ENCODE measurements around the gene HAT1. TPM values are rescaled to one million over a fixed set of nuclear protein-coding genes. Genes with fewer than 3 reads are reported as not detected.

Gene HAT1
- total and polyA plus RNA-seq, 8 donors: 7.8 to 20.1 (median 16.2) TPM

DNA sequence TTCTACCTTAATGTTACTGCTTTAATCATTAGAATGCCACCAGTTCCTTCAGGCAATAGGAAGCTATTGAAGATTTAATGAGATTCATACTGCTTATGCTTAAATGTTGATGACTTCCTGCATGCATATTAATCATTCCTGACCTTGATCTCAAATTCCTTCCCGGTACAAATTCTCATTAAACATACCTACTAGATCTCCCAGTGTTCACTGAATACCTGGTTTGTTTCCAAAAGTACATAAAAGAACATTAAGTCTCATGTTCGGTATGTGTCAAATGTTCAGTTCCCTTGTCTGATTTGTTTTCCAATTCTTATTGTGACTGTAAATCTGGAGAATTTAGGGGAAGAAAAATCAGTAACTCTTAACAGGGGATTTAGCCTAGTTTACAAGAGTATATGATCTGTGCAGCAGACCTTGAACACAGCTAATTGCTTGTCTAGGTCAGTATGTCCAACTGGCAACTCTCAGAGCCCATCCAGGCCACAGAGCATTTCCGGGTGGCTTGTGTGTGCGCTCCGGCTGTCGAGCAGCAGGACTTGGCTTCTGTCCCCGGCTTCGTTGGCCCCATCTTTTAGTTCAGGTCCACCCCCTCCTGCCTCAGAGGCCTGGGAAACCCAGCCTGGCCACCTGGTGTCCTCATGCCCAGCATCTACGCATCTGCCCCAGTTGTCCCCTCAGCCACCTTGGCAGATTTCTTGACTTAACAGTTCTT is 90.6 kb downstream of the HAT1 start:
- TF ChIP-seq, protein P1, sequence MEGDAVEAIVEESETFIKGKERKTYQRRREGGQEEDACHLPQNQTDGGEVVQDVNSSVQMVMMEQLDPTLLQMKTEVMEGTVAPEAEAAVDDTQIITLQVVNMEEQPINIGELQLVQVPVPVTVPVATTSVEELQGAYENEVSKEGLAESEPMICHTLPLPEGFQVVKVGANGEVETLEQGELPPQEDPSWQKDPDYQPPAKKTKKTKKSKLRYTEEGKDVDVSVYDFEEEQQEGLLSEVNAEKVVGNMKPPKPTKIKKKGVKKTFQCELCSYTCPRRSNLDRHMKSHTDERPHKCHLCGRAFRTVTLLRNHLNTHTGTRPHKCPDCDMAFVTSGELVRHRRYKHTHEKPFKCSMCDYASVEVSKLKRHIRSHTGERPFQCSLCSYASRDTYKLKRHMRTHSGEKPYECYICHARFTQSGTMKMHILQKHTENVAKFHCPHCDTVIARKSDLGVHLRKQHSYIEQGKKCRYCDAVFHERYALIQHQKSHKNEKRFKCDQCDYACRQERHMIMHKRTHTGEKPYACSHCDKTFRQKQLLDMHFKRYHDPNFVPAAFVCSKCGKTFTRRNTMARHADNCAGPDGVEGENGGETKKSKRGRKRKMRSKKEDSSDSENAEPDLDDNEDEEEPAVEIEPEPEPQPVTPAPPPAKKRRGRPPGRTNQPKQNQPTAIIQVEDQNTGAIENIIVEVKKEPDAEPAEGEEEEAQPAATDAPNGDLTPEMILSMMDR (IDR thresholded peaks at IDR 0.05): no peak
- peak in 3 of 6 donors; percentile 16 to 39 (median 36) for DNase-seq
- 40 to 46% methylated on average over 9 of the region's 9 CpGs for WGBS, 2 donors
- H3K9me3 ChIP-seq: no peaks in the 10 kb centered on the region
- H3K36me3 ChIP-seq: no peaks in the 10 kb centered on the region
- peak; percentile 25 to 68 (median 48) for ATAC-seq
- H3K4me3 ChIP-seq: no peak overlapping the region
- intact Hi-C loops (cut with DNase I): no loop called here
- H3K4me1 ChIP-seq: peaks cover 0 to 6% (median 0%) of the 10 kb centered on the region in 3 donors
- no peaks in the 10 kb centered on the region for H3K27me3 ChIP-seq
- no peak for FAIRE-seq
- peak overlapping the region in 3 of 4 donors; percentile 5 to 60 (median 47) for H3K27ac ChIP-seq

- H3K4me1 ChIP-seq: peaks cover 0 to 6% (median 0%) of the 10 kb centered on the region in 3 donors
- no peaks in the 10 kb centered on the region for H3K36me3 ChIP-seq
- no peak overlapping the region for H3K4me3 ChIP-seq
- intact Hi-C loops (cut with DNase I): no loop called here
- 60 to 62% methylated on average over 4 of the region's 4 CpGs for WGBS, 2 donors
- TF ChIP-seq, protein P1 (IDR thresholded peaks at IDR 0.05): no peak
- peak overlapping the region in 2 of 4 donors; percentile 5 to 60 for H3K27ac ChIP-seq
- no peaks in the 10 kb centered on the region for H3K27me3 ChIP-seq
- DNase-seq: no peak
- no peak for FAIRE-seq
- H3K9me3 ChIP-seq: no peaks in the 10 kb centered on the region
- peak in 1 of 4 donors; percentile 29 for ATAC-seq
These were observed 91.1 kb downstream of the HAT1 start for GRCh38 chr2:172013396-172013795.

DNA sequence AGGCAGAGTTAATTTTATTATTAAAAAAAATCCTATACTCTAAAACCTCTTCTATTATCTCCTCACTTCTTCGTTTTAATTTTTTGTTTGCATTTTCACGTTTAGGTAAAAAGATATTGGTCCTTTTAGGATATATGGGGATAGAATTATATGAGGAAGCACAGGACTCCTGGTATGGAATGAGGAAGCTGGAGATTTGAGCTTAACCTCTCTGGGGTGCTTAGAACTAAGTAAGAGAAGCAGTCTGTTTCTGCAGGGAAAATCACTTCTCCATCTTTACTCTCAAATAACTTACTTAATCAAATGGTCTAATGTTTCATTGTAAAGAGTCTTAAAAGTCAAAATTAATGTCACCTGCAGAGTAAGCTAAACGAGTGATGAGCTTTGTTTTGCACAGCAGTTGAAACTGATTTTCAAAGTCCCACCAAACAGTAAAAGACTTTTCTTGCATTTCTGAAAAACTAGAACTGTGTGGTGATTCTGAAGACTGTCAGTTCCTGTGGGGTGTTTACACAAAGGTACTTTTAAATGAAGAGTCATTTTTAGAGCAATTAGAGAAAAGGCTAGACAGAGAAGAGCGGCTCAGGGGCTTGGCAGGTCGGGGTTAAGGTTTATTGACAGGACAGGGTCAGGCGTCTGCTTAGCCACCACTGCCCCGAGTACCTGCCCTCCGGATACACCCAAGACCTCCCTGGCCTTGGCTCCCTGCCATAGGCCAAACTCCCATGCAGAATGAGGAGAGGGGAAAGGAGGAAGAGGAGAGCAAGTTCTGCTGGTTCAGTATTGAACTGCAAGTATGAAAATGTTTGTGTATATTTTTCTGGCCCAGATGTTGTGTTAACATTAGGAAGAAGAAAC is 99.0 kb downstream of the HAT1 start:
- no peak overlapping the region for H3K4me3 ChIP-seq
- no peak for FAIRE-seq
- no peaks in the 10 kb centered on the region for H3K27me3 ChIP-seq
- WGBS, 2 donors: 36 to 42% methylated on average over 8 of the region's 8 CpGs
- DNase-seq: peak in 2 of 6 donors; percentile 18 to 44
- H3K27ac ChIP-seq: no peak overlapping the region
- no peaks in the 10 kb centered on the region for H3K4me1 ChIP-seq
- H3K9me3 ChIP-seq: no peaks in the 10 kb centered on the region
- intact Hi-C loops (cut with DNase I): no loop called here
- ATAC-seq: peak in 1 of 4 donors; percentile 48
- H3K36me3 ChIP-seq: no peaks in the 10 kb centered on the region
- TF ChIP-seq, protein P1 (IDR thresholded peaks at IDR 0.05): no peak

DNA sequence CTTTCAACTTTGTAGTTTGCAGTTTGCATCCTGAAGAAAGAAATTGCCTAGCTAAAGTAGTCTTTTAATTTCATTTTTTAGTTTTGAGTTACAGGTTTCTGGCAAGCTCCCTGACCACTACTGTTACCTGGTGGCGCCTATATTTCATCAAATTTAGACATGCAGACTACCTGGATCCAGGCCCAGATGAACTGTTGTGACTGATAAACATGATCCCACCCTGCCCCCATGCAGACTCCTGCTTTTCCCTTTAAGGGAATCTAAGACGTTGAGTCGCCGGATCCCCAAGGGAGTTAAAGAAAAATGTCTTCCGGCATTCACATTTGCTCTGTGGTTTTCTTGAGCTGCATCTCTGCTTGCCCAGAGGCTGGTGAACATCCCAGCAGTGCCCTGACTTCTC is 99.7 kb downstream of the HAT1 start:
- TF ChIP-seq, protein P1 (IDR thresholded peaks at IDR 0.05): no peak
- Histone ChIP-seq H3K9me3 (no peaks in the 10 kb centered on the region), H3K36me3 (no peaks in the 10 kb centered on the region), H3K4me3 (no peak overlapping the region), H3K4me1 (no peaks in the 10 kb centered on the region), H3K27ac (no peak overlapping the region), H3K27me3 (no peaks in the 10 kb centered on the region)
- FAIRE-seq: no peak
- no peak for ATAC-seq
- WGBS, 2 donors: 58 to 64% methylated on average over 5 of the region's 5 CpGs
- intact Hi-C loops (cut with DNase I): no loop called here
- no peak for DNase-seq
